NOMO-1 (cell line): ENCODE measurements around the gene FAM72D.
"Not testable (repeated sequence)": the region's sequence is repeated elsewhere in the genome, so short reads cannot be mapped to it uniquely, and the experiment has no call there.

Experiments
- DNase-seq, 2 experiments: peaks; one replicate each; lab custom pipeline; 2025; ENCODE audit not compliant: unreplicated experiment in 2 of 2; lab: John Stamatoyannopoulos, UW

FAM72D gene

DNA sequence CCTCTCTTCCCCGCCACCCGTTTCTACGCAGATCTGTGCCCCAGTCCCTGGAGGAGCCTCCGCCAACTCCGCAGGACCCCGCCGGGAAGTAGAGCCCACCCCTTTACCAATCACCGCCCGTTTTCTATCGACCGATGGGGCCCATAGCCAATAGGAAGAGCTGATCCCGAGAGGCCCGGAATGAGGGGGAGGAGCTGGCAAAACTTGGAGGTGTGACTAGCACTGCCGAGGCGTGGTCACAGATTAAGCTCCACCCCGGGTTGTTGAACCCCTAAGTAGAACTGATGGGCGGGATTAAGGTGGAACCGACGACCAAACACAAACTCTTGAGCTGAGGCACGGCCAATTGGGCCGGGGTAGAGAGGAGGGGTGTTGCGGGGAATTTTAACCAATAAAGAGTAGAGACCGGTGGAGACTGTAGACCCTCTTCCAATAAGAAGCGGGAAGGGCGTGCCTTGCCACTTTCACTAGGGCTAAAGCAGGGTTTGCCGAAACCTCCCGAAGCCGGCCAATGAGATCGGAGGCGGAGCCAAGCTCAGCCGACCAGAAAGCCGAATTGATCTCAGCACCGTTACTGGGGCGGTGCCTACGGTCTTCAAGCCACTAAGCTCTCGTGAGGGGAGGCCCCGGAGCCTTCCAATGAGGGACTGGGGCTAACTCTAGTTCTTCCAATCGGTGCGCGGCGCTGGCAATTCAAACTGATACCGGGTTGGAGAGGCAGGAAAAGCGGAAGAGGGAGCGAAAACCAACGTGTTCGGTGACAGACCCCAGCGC is at the start of gene FAM72D, which contains the start of gene SRGAP2B:
Gene FAM72D, plus strand, starts transcription at position 691 of the 774 bp plus-strand sequence. CDS start 874 bp downstream, outside the sequence.
Gene SRGAP2B, minus strand, starts transcription at position 45 of the 774 bp plus-strand sequence. CDS start 2,427 bp downstream, outside the sequence.
- not testable (repeated sequence) for DNase-seq

DNA sequence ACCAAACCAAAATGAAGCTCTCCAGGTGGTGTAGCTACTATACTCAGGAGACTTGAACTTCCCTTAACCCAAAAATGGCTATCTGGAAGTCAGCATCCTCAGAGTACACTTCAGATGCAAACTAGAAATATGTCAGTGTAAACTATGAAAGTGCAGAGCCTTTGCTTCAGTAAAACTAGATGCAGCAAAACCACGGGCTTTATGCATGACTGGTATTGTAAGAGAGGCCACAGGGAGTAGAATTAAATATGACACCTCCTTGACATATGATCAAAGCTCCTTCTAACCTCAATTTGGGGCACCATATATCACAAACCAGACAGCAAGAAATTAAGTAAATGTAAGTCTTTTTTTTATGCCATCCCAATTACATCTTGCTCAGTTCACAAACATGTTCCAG is 48.2 kb upstream of the FAM72D start:
- DNase-seq = not testable (repeated sequence)

DNA sequence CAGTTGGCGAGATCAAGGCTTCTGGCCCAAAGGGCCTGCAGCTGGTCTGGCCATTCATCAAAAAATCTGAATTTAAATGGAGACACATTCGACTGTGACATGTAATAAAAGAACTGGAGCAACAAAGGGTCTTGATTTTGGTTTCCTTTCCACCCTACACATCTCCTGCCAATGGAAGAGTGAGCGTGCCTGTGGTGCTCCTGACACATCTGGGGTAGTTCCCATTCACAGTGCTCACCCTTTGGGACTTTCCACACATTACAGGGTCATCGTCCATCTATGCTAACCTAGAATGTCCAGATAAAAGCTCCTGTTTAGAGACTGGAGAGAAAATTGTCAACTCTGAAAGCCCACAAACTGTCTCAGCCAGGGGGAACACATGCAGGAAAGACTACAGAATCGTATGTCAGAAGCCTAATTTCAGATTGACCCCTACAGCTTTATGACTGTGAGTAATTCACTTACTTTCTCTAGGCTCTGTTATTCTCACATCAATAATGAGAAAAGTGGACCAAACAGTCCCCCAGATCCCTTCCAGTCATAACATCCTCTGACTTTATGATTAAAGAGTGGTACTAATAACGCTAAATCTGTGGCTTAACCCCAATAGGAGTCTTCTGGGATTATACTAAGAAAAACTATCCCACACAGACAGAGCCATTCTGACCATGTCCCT is 47.5 kb upstream of the FAM72D start:
- DNase-seq = not testable (repeated sequence)

DNA sequence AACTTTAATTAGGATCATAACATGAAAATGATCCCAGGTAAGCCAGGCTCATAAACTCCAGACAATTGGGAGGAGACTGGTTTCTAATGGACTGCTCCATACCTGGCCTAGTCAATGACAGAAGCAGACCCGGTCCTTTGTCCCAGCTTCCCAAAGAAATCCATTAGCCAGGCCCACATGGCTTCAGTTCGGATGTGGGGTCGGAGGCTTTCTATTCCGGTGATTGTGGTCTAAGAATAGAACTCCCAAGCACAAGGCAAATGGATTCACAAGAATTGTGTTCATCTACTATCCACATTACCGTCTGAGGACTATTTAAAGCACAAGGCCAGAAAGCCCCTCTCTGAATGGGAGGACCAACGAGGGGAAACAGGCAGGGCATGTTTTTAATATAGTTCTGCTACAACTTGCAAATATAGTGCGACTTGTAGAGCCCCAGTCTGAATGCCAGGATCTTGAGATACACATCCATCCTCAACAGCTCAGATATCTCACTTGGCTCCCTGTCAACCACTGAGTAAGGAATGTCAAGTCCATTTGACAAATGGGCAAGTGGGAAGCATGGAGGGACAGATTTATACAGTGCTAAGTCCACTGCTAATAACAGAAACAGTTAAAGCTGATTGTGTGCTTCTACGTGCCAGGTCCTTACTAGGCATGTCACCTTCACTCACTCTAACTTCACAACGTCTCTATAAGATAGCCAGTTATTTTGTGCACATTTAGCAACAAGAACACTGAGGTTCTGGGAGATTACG is 43.6 kb upstream of the FAM72D start:
- not testable (repeated sequence) for DNase-seq

DNA sequence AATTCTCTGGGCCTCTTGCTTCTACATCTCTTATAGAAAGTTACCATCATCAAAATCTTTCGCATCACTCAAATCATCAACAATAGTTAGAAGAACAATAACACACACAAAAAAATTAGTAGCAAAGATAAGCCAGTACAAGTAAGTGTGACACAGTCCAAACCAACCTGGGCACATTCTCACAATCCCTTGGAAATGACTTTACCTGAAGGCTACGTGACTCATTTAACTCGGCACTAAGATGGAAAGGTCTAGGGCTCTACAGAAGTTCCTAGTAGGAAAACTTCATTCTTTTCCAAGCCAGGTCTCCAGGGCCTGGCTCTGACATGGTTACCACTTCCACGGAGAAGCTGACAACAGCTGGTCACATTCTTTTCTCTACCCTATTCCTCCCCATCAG is 42.3 kb upstream of the FAM72D start:
- not testable (repeated sequence) for DNase-seq

DNA sequence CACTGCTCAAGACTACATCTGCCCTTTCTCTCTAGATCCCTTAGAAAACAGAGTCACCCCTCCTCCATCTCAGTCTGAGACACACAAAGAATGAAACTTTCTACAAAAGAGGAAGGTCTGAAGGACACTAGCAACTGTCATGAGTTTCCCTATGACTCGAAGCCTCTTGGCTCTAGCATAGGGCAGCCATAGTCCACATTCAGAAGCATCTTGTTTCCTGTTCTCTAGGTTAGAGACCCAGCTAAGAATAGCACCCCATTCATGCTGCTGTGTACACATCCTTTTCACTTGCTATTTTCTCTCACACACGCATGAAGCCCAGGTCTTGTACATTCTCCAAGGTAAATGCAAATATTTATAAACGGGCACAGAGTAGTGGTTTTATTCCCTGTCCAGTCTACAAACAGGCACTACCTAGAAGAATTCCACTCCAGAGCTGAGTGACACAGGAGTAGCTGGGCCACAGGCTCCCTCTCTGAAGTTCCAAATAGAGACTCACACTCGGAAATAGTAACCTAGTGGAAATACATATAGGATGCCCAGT is 40.5 kb upstream of the FAM72D start:
- DNase-seq = not testable (repeated sequence)

DNA sequence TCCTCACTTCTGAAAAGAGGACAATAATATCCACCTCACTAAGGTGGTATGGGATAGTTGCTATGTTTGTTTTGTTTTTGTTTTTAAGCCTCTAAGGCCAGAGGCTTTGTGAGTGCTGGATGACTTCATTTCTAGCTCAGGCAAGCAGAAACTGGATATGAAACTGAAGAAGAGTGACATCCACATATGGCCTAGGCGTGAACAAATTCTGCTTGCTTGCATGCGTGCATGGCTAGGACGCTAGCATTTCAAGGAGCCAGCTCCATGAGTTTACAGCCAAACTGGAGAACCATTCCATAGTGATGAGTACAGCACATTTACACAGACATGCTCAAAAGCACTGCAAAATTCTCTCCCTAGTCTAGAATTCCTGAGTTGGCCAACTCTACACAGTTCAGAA is 37.6 kb upstream of the FAM72D start:
- not testable (repeated sequence) for DNase-seq

DNA sequence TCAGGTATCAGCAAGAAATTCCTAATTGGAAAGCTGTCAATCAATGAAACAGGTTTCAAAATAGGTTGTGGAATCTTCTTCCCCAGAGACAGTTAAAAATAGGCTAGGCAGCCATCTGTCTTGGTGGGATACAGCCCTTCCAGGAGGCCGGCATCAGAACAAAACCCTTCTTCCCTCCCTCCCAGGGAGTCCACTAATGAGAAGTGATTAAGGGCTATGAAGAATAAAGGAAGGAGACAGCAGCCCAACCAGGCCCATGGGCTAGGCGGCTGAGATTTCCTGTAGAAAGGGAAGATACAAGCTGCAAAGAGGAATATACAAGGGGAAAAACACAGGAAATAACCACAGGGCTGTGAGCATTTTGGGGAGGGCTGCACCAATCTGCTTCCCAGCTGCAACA is 32.5 kb upstream of the FAM72D start:
- not testable (repeated sequence) for DNase-seq

DNA sequence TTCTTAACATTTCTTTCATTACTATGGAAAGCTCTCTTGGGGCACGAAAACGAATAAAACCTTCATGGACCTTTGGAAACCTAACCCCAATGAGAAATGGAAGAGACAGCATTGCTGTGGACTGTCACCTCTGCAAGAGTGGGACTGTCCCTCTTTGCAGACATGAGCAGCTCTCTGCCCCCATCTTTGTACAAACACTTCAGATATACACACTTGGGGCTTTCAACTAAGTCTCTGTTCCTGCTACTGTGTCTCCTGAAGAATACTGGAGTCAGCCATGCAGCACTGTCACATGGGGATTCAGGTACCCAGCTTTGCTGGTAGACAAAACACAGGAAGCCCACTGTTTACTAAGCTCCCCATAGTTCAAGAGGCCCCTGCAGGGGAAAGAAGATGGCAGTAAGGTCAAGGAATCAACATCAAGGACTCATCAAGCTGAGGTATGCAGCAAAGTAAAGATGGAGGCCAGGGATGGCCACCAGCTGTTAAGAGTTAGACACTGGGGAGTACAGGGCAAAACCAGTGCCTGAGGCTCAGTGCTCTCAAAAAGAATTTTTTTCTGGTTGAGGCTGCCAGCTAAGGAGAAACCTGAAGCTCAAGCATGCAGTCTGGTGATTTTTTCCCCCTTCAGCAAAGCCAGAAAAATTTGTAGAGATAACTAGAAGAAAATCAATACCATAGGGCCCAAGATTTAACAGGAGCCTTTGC is 31.7 kb upstream of the FAM72D start:
- DNase-seq = not testable (repeated sequence)

DNA sequence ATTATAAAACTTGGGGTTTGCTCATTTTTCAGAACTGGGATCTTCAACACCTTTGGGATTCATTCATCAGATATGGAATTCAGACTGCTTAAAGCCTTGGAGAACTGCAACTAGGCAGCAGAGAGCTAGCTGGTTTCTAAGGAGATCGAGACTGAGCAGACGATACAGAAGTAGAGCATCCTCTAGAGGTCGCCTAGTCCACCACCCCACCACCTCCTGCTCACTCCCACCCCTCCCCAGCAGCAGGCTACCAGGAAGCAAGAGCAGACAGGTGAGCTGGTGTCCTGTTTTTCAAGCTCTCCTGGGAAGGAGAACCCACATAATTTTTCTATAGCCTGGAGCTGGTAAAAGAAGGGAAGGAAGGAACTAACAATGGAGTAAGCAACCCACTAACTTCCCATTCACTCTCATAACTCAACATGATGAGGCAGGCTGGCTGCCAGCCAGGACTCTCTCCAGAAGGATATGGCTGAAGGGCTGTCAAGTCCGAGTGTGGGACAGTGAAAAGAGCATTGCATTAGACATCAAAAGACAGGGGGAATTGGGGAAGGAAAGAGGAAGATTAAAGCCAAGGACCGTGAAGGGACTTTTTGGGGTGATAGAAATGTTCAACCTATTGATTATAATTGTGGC is 30.5 kb upstream of the FAM72D start:
- DNase-seq = not testable (repeated sequence)

DNA sequence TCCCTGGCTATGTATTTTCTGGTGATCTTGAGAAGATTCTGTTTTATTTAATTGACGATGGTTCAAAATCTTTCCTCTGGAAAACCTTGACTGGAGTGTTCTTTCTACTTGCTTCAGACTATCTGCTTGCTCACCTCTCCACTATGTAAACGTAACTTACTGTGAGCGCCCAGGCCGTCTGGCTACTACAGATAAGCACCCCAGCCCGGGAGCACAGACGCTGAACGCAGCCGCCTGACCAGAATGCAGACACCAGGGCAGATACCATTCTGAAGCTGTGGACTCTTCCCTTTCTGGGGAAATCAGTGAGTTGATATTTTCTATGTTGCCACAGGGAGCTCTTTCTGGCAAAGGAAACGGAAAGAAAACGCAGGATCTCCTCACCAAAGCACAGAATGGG is 29.3 kb upstream of the FAM72D start:
- not testable (repeated sequence) for DNase-seq

DNA sequence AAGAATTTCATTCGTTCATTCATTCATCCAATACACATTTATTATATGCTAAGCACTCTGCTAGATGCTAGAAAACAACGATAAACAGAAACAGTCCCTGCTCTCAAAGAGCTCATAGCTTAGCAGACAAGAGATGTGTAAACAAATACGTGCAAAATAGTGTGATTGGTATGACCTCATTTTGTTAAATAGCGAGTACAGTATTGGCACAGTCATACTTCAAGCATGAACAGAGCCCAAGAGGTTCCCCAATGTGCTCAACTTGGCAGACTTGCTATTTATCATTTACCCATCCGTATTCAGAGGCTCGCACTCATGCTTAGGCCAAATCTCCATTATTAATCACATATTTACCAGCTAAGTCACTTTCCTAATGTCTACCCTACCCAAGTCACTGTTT is 24.2 kb upstream of the FAM72D start:
- DNase-seq = not testable (repeated sequence)

DNA sequence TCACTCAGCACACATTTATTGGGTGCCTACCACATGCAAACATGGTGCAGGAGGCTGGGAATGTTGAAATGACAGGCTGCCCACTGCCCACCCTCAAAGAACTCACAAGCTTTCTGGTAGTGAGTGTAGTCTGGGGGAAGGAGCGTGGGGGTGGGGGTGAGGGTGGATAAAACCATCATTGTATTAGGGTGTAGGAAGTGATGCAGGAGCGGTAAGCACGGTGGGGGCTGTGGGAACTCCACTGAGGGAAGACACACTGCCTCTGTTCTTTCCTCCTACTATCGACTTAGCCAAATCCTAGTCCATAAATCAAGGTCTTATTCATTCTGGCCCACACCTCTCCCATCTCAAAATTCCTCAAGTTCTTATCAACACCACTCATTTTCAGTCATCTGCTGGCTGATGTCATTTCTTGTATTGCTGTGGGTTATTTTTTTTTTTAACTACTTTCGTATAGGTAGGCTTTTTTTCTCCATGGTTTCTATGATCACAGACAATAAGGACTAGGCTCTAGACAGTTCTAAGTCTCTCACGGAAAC is 21.7 kb upstream of the FAM72D start:
- not testable (repeated sequence) for DNase-seq

DNA sequence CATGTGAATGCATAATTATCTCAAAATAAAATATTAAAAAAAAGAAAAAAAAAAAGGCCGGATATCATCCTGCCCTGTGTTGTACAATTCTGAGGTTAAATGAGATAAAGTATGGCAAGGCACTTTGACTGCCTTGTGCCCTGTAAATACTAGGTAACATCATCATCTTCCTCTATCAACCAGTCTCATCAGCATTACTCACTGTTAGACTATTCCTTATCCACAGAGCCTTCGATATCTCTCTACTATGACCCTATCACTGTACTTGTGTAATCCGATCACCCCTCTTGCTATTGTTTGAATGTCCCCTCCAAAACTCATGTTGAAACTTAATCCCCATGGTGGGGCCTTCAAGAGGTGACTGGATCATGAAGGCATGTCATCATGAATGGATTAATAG is 18.9 kb upstream of the FAM72D start:
- DNase-seq = not testable (repeated sequence)

DNA sequence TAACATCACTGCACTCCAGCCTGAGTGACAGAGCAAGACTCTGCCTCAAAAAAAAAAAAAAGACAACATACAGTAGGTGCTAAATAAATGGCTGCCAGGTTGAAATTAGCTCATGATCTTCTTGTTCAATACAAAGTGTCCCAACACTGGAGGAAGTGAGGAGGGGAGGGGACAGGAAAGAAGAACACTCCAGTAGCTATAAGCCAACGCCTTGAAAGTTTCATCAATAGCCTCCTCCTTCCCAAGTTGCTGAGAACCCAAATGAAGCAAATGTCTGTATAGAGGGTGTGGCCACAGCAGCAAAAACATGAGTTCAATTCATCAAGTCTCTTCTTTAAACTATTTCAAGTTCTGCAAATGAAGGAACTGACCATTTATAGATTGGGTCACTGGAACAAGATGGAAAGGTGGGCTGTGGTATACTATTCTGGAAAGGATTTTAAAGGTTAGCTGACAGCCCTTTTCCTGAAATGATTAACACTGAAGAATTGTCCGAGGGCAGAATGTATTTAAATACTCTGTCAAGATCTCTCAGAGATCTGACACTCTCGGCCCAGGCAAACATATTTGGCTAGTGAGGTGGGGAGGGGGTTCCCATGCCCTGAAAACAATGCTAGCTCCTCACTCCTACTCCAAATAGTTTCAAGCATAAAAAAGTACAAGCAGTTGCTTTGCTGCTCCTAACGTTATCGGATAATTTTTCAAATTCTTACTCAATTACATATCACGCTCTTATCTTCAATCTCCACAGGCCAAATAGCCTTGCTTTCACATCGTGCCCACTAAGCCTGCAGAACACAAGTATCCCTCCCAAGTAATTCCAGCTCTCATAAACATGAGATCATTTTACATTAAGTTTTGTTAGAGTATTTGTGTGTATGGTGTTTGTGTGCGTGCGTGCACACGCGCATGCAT is 17.6 kb upstream of the FAM72D start:
- not testable (repeated sequence) for DNase-seq

DNA sequence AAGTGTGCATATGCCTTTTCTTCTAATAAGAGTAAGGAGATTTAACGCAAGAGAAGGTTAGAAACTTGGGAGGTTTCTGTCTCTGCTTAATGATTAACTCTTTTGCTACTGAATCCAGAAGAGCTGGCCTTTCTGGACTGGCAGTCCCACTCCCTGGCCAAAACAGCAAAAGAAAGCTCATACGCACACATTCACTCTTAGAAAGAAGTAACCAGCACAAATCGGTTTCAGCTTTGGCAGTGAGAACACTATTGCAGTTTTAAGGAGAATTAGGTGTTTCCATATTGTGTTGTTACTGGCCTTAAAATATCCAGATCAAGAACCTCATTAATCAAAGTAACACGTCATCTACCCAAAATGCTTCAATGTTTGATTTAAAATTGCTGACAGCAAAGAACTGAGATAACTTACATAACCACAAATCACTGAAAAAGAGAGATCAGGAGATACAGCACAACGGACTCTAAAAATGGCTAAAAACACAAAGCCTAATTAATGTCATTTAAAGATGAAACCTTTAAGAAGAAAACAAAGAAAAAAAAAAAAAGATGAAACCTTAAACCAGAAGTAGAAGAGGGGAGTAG is 16.9 kb upstream of the FAM72D start:
- DNase-seq = not testable (repeated sequence)

DNA sequence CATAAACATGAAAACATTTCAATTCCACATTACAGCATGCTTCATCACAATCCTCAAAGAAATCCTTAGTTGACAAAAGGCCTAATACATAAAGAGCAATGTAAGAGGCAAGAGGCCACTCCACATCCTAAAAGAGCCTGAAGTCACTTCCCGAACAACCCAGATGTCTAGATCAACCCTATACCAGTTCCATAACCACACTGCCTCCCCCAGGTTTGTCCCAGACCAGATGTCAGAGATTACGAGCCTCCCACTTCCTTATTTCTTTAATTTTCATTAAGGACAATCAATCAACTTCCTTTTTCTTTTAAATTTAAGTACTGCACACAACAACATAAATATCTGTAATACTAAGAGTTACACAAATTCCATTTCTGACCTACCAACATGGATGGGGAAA is 16.0 kb upstream of the FAM72D start:
- DNase-seq = not testable (repeated sequence)

DNA sequence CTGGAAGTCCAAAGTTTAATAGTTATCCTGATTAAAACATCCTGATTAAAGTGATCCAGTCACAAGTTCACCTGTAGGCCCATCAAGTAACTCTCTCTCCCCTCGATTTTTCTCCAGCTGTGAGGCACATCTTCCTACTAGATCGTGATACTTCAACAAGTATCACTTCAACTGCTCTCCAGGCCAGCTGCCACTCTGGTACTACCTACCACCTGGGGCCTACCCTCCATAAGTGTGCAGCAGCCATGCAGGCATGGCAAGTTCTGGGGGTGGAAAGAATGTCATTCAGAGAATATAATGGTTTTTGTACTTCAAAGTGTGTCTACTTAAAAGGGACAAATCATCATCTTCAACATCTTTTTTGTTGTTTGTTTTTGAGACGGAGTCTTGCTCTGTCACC is 15.6 kb upstream of the FAM72D start:
- DNase-seq = not testable (repeated sequence)
